MCF 10A (cell line): ENCODE data around the gene TERT. TPM values are rescaled to one million over a fixed set of nuclear protein-coding genes. Genes with fewer than 3 reads are reported as not detected.
"Not testable (repeated sequence)": the region's sequence is repeated elsewhere in the genome, so short reads cannot be mapped to it uniquely, and the experiment has no call there.

Experiments used
- BruUV-seq: library from RNA; stranded (reverse); fragments of 400-500 nt; replicated peaks from 2 replicates; lab custom pipeline; 2021; lab: Mats Ljungman, UMichigan
- CTCF ChIA-PET: fragments of 300-600 bp; sonication (Branson Sonifier 250); formaldehyde crosslinking; extraction: SDS; loops from one replicate; lab custom pipeline; 2021; ENCODE audit warnings: antibody characterized with exemption, inconsistent platforms; lab: Yijun Ruan, JAX
- POLR2A ChIA-PET: fragments of 300-600, 350-650 bp; sonication (Branson Sonifier 250); formaldehyde crosslinking; extraction: SDS; loops from one replicate; lab custom pipeline; 2020; ENCODE audit warnings: antibody characterized with exemption, inconsistent platforms; lab: Yijun Ruan, JAX
- DNase-seq: peaks from one replicate; pipeline ENCODE4 v3.0.0-alpha.2; 2018; ENCODE audit not compliant: unreplicated experiment
- H3K27ac Mint-ChIP-seq: one replicate; pipeline ENCODE4 v1.8.0; 2022; ENCODE audit warnings: mild to moderate bottlenecking, low read depth, mixed read lengths; ENCODE audit not compliant: unreplicated experiment
- H3K27me3 Mint-ChIP-seq: one replicate; pipeline ENCODE4 v1.8.0; 2022; ENCODE audit warnings: mixed read lengths; ENCODE audit not compliant: insufficient read depth, unreplicated experiment
- H3K36me3 Mint-ChIP-seq: one replicate; pipeline ENCODE4 v1.8.0; 2022; ENCODE audit warnings: mild to moderate bottlenecking, moderate library complexity, mixed read lengths; ENCODE audit not compliant: insufficient read depth, unreplicated experiment
- H3K4me1 Mint-ChIP-seq: one replicate; pipeline ENCODE4 v1.8.0; 2022; ENCODE audit warnings: mixed read lengths; ENCODE audit not compliant: insufficient read depth, unreplicated experiment
- H3K4me3 Mint-ChIP-seq: one replicate; pipeline ENCODE4 v1.8.0; 2022; ENCODE audit warnings: mild to moderate bottlenecking, moderate library complexity, mixed read lengths; ENCODE audit not compliant: unreplicated experiment
- H3K9me3 Mint-ChIP-seq: one replicate; pipeline ENCODE4 v1.8.0; 2022; ENCODE audit warnings: mixed read lengths; ENCODE audit not compliant: unreplicated experiment
- CTCF ChIP-seq: fragments of 200-600 bp; IDR thresholded peaks from one replicate; pipeline ENCODE4 v1.8.0; 2022; ENCODE audit warnings: antibody characterized with exemption, mild to moderate bottlenecking; ENCODE audit not compliant: unreplicated experiment
- intact Hi-C: fragments of 100-400 bp; cut with micrococcal nuclease; formaldehyde crosslinking; loops from 2 replicates; pipeline ENCODE4 v1.14.1; 2022
- total RNA-seq: library from RNA; stranded (reverse); gene quantifications from 2 replicates; pipeline ENCODE4 v1.2.3, GENCODE V29; 2022

Gene TERT
- total RNA-seq, 1 experiment from 2014 or later, result 0.16 TPM

- no peaks in the 10 kb centered on the region for H3K27me3 Mint-ChIP-seq
- H3K4me1 Mint-ChIP-seq, result peaks cover 6% of the 10 kb centered on the region
- no peaks in the 10 kb centered on the region for H3K9me3 Mint-ChIP-seq
- BruUV-seq, result no TSS peak
- H3K4me3 Mint-ChIP-seq, result no peak overlapping the region
- POLR2A ChIA-PET, result no interaction called here
- H3K27ac Mint-ChIP-seq, result no peak overlapping the region
- peaks cover 40% of the 10 kb centered on the region for H3K36me3 Mint-ChIP-seq
- DNase-seq, result no peak
- intact Hi-C loops, result no loop called here
- CTCF ChIA-PET, result interaction anchor here (1.2 kb wide), 1 partner anchor 168 kb away, joined by 3 read pairs; no protein-coding TSS in a partner anchor
- TF ChIP-seq CTCF, result no peak
These were observed 40.8 kb upstream of the TERT start for GRCh38 chr5:1335540-1336095.

- Mint-ChIP-seq H3K27me3 (no peaks in the 10 kb centered on the region), H3K4me1 (peaks cover 12% of the 10 kb centered on the region), H3K36me3 (peaks cover 40% of the 10 kb centered on the region), H3K4me3 (no peak overlapping the region), H3K9me3 (no peaks in the 10 kb centered on the region), H3K27ac (no peak overlapping the region)
- CTCF ChIA-PET, result interaction anchor here (1.2 kb wide), 1 partner anchor 167 kb away, joined by 3 read pairs; no protein-coding TSS in a partner anchor
- no peak for TF ChIP-seq CTCF
- intact Hi-C loops, result no loop called here
- BruUV-seq, result no TSS peak
- no peak for DNase-seq
- POLR2A ChIA-PET, result no interaction called here
These were observed 40.1 kb upstream of the TERT start for GRCh38 chr5:1334831-1335539.

- POLR2A ChIA-PET, result interaction anchor here (0.7 kb wide), 1 partner anchor 18 kb away, joined by 4 read pairs; no protein-coding TSS in a partner anchor
- no peaks in the 10 kb centered on the region for H3K27me3 Mint-ChIP-seq
- H3K4me3 Mint-ChIP-seq, result no peak overlapping the region
- TF ChIP-seq CTCF, result no peak
- intact Hi-C loops, result no loop called here
- no TSS peak for BruUV-seq
- CTCF ChIA-PET, result no interaction called here
- H3K4me1 Mint-ChIP-seq, result peaks cover 14% of the 10 kb centered on the region
- DNase-seq, result no peak
- no peak overlapping the region for H3K27ac Mint-ChIP-seq
- H3K9me3 Mint-ChIP-seq, result no peaks in the 10 kb centered on the region
- H3K36me3 Mint-ChIP-seq, result peaks cover 41% of the 10 kb centered on the region
These were observed 39.1 kb upstream of the TERT start for GRCh38 chr5:1333986-1334385.

- CTCF ChIA-PET, H3K27me3 Mint-ChIP-seq, H3K4me3 Mint-ChIP-seq, intact Hi-C loops, H3K9me3 Mint-ChIP-seq, POLR2A ChIA-PET, BruUV-seq, DNase-seq: not testable (repeated sequence)
- peaks cover 21% of the 10 kb centered on the region for H3K4me1 Mint-ChIP-seq
- H3K36me3 Mint-ChIP-seq, result peaks cover 41% of the 10 kb centered on the region
- peak overlapping the region; percentile 47 for H3K27ac Mint-ChIP-seq
These were observed 38.4 kb upstream of the TERT start for GRCh38 chr5:1333286-1333685.
